Activated B cell treated with CpG ODN at 0.5 μM for 24 hours (primary cell): ENCODE measurements around the gene RASGRF2. TPM values are rescaled to one million over a fixed set of nuclear protein-coding genes. Genes with fewer than 3 reads are reported as not detected.

Experiments used
- ATAC-seq: fragments of 200-7000 bp; cut with Tn5 transposase; one replicate; pipeline ENCODE4 v1.10.0; 2021; ENCODE audit warnings: low read depth, mild to moderate bottlenecking, moderate library complexity
- CTCF ChIA-PET: fragments of 350-600 bp; sonication (Branson Sonifier 250); formaldehyde crosslinking; loops from one replicate; lab custom pipeline; 2021; ENCODE audit warnings: antibody characterized with exemption; lab: Charles Lee
- POLR2A ChIA-PET: fragments of 350-600 bp; sonication (Branson Sonifier 250); formaldehyde crosslinking; loops from one replicate; lab custom pipeline; 2021; ENCODE audit warnings: antibody characterized with exemption; lab: Charles Lee
- DNase-seq: peaks from one replicate; pipeline ENCODE4 v3.0.0; 2022
- H3K27ac Mint-ChIP-seq: one replicate; pipeline ENCODE4 v1.8.0; 2020; ENCODE audit warnings: mixed read lengths
- H3K27me3 Mint-ChIP-seq: one replicate; pipeline ENCODE4 v1.8.0; 2021; ENCODE audit warnings: mixed read lengths
- H3K36me3 Mint-ChIP-seq: one replicate; pipeline ENCODE4 v1.8.0; 2021; ENCODE audit warnings: low read depth, mixed read lengths
- H3K4me1 Mint-ChIP-seq: one replicate; pipeline ENCODE4 v1.8.0; 2021; ENCODE audit warnings: mixed read lengths
- H3K4me3 Mint-ChIP-seq: one replicate; pipeline ENCODE4 v1.8.0; 2020; ENCODE audit warnings: mild to moderate bottlenecking, mixed read lengths
- H3K9me3 Mint-ChIP-seq: one replicate; pipeline ENCODE4 v1.8.0; 2020; ENCODE audit warnings: mixed read lengths
- CTCF ChIP-seq: fragments of 200-600 bp; IDR thresholded peaks from one replicate; pipeline ENCODE4 v1.8.0; 2022; ENCODE audit warnings: antibody characterized with exemption, mild to moderate bottlenecking
- intact Hi-C: fragments of 100-400 bp; cut with micrococcal nuclease; formaldehyde crosslinking; loops from one replicate; pipeline ENCODE4 v1.15.1; 2024
- total RNA-seq: library from RNA; stranded (reverse); gene quantifications from 2 replicates; pipeline ENCODE4 v1.2.3, GENCODE V29; 2022

Gene RASGRF2
- total RNA-seq, 1 donor from 2014 or later = 0.64 TPM

GRCh38 chr5:81233080-81233634, 273.0 kb downstream of the RASGRF2 start, which contains the start of gene CKMT2:
Gene CKMT2 (plus strand): TSS chr5:81233322. CDS start chr5:81251133, 17,811 bp downstream.
- no peak for DNase-seq
- no peak for TF ChIP-seq CTCF
- H3K4me3 Mint-ChIP-seq = no peak within 1 kb of the TSS
- ChIA-PET CTCF (no interaction called here), POLR2A (no interaction called here)
- no peaks in the 10 kb centered on the region for H3K9me3 Mint-ChIP-seq
- intact Hi-C loops = no loop called here
- no peak for ATAC-seq
- H3K27ac Mint-ChIP-seq = no peak within 1 kb of the TSS
- peaks cover 10% of the 10 kb centered on the region for H3K27me3 Mint-ChIP-seq
- no peaks in the 10 kb centered on the region for H3K36me3 Mint-ChIP-seq
- H3K4me1 Mint-ChIP-seq = peaks cover 3% of the 10 kb centered on the region

DNA sequence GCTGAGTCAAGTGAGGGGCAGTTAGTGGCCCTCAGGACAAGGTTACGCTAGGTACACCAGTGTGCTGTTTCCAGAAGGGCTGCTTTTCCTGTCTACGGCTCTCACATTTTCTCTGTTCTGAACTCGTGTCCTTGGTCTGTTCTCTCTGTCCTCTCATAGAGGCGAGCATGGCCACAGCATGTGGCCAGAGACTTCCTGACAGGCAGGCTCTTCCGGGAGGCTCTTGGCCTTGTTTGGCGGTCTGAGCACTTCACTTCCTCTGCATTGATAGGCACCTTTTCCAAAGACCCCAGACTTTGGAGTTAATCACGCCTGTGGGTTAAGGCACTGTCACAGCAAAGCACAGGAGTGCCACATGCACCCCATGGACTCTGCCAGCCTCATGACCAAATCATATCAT, 274.1 kb downstream of the RASGRF2 start:
- POLR2A ChIA-PET = no interaction called here
- no peak for TF ChIP-seq CTCF
- Mint-ChIP-seq H3K27me3 (peaks cover 10% of the 10 kb centered on the region), H3K4me3 (no peak overlapping the region), H3K4me1 (peaks cover 3% of the 10 kb centered on the region), H3K27ac (no peak overlapping the region), H3K9me3 (no peaks in the 10 kb centered on the region), H3K36me3 (no peaks in the 10 kb centered on the region)
- CTCF ChIA-PET = no interaction called here
- ATAC-seq (no peak), DNase-seq (no peak)
- intact Hi-C loops = no loop called here

GRCh38 chr5:81234801-81235200, 274.6 kb downstream of the RASGRF2 start:
- no peaks in the 10 kb centered on the region for H3K36me3 Mint-ChIP-seq
- H3K27me3 Mint-ChIP-seq = peaks cover 10% of the 10 kb centered on the region
- CTCF ChIA-PET = no interaction called here
- ATAC-seq = no peak
- TF ChIP-seq CTCF = no peak
- H3K4me3 Mint-ChIP-seq = no peak overlapping the region
- no peaks in the 10 kb centered on the region for H3K9me3 Mint-ChIP-seq
- H3K4me1 Mint-ChIP-seq = peaks cover 3% of the 10 kb centered on the region
- intact Hi-C loops = no loop called here
- no peak overlapping the region for H3K27ac Mint-ChIP-seq
- no peak for DNase-seq
- POLR2A ChIA-PET = no interaction called here

- H3K4me3 Mint-ChIP-seq = no peak overlapping the region
- TF ChIP-seq CTCF = no peak
- intact Hi-C loops = no loop called here
- no peaks in the 10 kb centered on the region for H3K9me3 Mint-ChIP-seq
- H3K27ac Mint-ChIP-seq = no peak overlapping the region
- ChIA-PET POLR2A (no interaction called here), CTCF (no interaction called here)
- no peak for ATAC-seq
- no peak for DNase-seq
- peaks cover 3% of the 10 kb centered on the region for H3K4me1 Mint-ChIP-seq
- no peaks in the 10 kb centered on the region for H3K36me3 Mint-ChIP-seq
- peaks cover 8% of the 10 kb centered on the region for H3K27me3 Mint-ChIP-seq
Observed at GRCh38 chr5:81235287-81236072, 275.3 kb downstream of the RASGRF2 start.

- Mint-ChIP-seq H3K27me3 (no peaks in the 10 kb centered on the region), H3K9me3 (no peaks in the 10 kb centered on the region), H3K4me3 (no peak overlapping the region), H3K36me3 (no peaks in the 10 kb centered on the region), H3K27ac (no peak overlapping the region), H3K4me1 (no peaks in the 10 kb centered on the region)
- POLR2A ChIA-PET = no interaction called here
- ATAC-seq (no peak), DNase-seq (no peak)
- intact Hi-C loops = no loop called here
- CTCF ChIA-PET = no interaction called here
- no peak for TF ChIP-seq CTCF
Observed at GRCh38 chr5:81238460-81238859, 278.3 kb downstream of the RASGRF2 start.
